GM13976 (cell line): ENCODE results near the gene PRDM7.
A peak's percentile ranks its signal among the peaks of the same experiment; 100 is the strongest.

ENCODE experiments used
- DNase-seq: peaks from one replicate; pipeline ENCODE4 v3.0.0; 2012; ENCODE audit warnings: low spot score
- in situ Hi-C: fragments of 300-500 bp; cut with MboI; formaldehyde crosslinking; loops from one replicate; pipeline ENCODE4 v1.12.0; 2022; ENCODE audit warnings: low sequenced_read_pairs, mixed read lengths, inconsistent platforms; ENCODE audit not compliant: unreplicated experiment
- TF ChIP-seq, protein P1 (sequence below): IDR thresholded peaks from 2 replicates; pipeline ENCODE4 v1.5.1; 2012; ENCODE audit warnings: borderline replicate concordance, mild to moderate bottlenecking; ENCODE audit not compliant: insufficient read depth; ENCODE audit errors: extremely low read depth, missing control alignments, control extremely low read depth

PRDM7 gene

DNA sequence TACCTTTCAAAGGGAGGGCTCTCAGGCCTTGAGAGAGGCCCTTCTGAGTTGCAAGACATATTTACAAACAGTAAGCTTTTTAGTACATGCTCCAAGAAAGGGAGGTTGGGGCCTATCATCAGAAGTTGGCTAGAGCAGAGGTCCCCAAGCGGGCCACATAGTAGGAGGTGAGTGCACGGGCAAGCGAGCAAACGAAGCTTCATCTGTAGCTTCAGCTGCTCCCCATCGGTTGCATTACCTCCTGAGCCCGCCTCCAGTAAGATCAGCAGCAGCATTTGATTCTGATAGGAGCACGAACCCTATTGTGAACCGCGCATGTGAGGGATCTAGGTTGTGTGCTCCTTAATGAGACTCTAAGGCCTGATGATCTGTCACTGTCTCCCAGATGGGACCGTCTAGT is 26.2 kb downstream of the PRDM7 start:
- TF ChIP-seq, protein P1, sequence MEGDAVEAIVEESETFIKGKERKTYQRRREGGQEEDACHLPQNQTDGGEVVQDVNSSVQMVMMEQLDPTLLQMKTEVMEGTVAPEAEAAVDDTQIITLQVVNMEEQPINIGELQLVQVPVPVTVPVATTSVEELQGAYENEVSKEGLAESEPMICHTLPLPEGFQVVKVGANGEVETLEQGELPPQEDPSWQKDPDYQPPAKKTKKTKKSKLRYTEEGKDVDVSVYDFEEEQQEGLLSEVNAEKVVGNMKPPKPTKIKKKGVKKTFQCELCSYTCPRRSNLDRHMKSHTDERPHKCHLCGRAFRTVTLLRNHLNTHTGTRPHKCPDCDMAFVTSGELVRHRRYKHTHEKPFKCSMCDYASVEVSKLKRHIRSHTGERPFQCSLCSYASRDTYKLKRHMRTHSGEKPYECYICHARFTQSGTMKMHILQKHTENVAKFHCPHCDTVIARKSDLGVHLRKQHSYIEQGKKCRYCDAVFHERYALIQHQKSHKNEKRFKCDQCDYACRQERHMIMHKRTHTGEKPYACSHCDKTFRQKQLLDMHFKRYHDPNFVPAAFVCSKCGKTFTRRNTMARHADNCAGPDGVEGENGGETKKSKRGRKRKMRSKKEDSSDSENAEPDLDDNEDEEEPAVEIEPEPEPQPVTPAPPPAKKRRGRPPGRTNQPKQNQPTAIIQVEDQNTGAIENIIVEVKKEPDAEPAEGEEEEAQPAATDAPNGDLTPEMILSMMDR, result no peak
- no peak for DNase-seq
- in situ Hi-C loops, result no loop called here

DNA sequence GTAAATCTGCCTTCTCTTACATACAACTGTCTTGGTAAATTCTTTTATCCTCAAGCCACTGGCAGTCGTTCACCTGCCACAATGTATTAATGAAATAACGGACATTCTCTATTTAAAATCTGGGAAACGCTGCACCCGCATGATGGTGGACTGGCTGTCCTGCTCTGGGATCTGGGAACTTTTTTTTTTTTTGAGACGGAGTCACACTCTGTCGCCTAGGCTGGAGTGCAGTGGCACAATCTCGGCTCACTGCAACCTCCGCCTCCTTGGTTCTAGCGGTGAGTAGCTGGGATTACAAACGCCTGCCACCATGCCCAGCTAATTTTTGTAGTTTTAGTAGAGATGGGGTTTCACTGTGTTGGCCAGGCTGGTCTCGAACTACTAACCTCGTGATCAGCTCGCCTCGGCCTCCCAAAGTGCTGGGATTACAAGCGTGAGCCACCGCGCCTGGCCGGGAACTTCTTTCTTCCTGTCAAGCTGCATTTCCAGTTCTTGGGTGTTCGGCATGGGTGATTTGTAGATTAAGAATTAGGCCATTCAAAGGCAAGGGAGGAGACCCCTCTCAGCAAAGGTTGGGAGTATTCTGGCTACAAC is 28.3 kb downstream of the PRDM7 start:
- in situ Hi-C loops, result no loop called here
- DNase-seq, result no peak

DNA sequence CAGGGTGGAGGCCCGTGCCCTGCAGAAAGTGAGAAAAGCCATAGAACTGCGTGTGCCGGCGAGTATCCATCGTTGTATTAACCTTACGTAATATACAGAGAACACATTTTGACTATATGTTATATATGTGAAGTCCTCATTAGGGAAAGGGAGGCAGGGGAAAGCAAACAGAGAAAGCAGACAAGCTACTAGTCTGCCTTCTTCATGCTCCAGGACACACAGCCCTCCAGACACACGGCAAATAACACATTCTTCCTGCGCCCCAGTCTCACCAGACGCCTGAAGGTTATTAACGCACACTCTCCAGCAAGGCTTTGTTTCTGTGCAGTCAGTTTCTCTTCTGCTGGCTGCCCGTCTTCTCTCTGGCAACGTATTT is 28.8 kb downstream of the PRDM7 start:
- DNase-seq, result peak; percentile 19
- in situ Hi-C loops, result no loop called here
- TF ChIP-seq, protein P1, result no peak

More for the DNA sequence above, 28.3 kb downstream of the PRDM7 start:
- TF ChIP-seq, protein P1, result no peak

DNA sequence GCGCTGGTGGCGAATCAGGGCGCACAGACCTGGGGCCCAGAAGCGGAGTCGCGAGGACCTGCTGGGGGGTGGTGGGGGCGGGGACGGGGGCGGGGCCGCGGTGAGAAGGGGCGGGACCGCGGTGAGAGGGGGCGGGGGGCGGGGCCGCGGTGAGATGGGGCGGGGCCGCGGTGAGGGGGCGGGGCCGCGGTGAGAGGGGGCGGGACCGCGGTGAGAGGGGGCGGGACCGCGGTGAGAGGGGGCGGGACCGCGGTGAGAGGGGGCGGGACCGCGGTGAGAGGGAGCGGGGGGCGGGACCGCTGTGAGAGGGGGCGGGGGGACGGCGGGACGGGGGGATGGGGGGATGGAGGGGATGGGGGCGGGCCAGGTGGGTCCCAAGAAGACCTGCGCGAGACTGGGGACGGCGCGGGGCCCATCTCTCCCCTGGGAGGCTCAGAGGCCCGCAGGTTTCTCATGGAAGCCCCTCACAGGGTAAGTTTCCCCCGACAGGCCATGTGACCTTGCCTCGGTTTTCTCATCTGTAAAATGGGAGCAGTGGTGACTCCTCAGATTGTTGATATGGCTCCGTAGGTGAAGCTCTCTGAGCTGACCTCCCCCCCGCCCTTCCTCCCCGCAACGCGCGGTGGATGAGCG is 29.3 kb downstream of the PRDM7 start:
- peak; percentile 54 for DNase-seq
- in situ Hi-C loops, result no loop called here

DNA sequence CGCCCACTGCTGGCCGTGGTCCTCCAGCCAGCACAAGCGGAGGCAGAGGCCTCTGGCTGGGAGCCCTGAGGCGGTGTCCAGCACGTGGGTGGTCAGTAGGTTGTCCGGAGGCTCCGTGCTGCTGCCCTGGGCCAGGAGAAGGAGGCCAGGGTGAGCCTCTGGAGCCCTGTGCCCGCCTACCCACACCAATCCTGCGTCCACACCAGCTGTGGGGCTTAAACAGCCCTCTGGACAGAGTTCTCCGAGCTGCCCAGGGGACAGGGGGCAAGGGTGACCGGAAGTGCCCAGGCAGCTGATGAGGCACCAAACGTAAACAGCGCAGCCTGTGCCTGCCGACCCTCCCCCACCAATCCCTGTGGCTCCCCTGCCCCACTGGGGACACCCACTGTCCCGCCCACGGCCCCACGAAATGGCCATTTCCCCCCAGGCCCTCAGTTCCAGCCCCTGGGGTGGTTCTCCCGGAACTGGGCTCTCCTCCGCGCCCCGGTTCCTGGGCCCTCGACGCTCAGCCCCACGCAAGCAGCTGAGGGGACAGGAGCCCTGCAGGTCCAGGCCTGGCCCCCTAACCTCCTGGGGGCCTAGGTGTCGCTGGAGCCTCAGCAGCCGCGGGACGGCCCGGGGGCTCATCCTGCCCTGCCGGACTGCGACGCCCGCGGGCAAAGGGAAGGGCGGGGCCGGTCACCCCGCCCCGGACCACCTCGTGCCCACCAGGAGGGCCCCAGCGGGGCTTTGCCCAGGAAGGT is 30.0 kb downstream of the PRDM7 start:
- TF ChIP-seq, protein P1, result no peak
- DNase-seq, result peak; percentile 47
- in situ Hi-C loops, result no loop called here

More for the DNA sequence above, 29.3 kb downstream of the PRDM7 start:
- TF ChIP-seq, protein P1, result no peak

DNA sequence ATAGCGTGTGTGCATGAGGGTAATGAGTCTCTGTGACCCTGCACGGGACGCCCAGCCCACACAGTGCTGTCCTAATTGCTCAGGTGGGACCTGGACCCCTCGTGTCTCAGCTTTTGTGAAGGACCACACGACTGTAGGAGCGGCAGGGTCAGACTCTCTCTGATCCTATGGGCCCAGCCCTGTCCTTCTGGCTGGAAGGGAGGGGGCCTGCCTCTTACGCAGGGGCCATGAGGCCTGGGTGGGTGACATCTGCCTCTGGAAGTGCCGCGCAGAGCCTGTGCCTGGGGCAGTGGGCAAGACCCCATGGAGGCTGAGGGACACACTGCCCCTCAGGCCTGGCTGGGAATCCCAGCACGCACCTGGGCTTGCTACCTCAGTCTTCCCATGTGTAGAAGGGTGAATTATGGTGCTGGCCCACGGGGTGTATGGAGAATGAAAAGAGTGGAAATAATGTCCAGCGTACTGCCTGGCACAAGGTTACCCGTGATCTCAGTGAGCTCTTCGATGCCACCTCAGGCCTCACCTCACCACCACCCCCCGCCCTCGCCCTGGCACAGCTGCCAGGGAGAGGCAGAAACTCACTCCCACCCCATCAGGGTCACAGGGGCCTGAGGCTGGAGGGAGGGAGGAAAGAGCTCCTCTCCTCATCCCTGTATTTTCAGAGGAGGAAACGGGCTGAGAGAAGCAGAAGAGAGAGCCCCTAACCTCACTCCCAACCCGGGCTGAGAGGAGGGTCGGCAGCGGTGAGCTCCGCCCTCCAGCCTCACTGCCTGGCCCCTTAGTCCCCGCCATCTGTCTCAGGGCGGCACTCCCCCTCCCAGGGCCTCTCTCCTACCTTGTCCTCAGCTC is 30.8 kb downstream of the PRDM7 start:
- TF ChIP-seq, protein P1, result no peak
- in situ Hi-C loops, result no loop called here
- peak; percentile 18 for DNase-seq
